GM19023 (cell line): ENCODE data around the gene HNRNPM.
"Not testable (repeated sequence)": the region's sequence is repeated elsewhere in the genome, so short reads cannot be mapped to it uniquely, and the experiment has no call there.

Experiments used
- ATAC-seq: cut with Tn5 transposase; IDR thresholded peaks from one replicate; pipeline ENCODE4 v1.9.1; 2021; ENCODE audit warnings: mild to moderate bottlenecking, moderate library complexity; ENCODE audit not compliant: unreplicated experiment

HNRNPM gene

GRCh38 chr19:8510589-8511115, 65.9 kb downstream of the HNRNPM start:
- no peak for ATAC-seq

GRCh38 chr19:8511573-8512101, 66.9 kb downstream of the HNRNPM start:
- ATAC-seq, result no peak

- ATAC-seq, result no peak
Measured at GRCh38 chr19:8512115-8512967, 67.6 kb downstream of the HNRNPM start.

- no peak for ATAC-seq
Measured at GRCh38 chr19:8513036-8513686, 68.4 kb downstream of the HNRNPM start.

- ATAC-seq, result peak; percentile 84
Measured at GRCh38 chr19:8513687-8514504, 69.1 kb downstream of the HNRNPM start, which contains the start of gene ZNF414. TSS of gene ZNF414 (minus strand) at chr19:8514167. CDS start at chr19:8514046, 121 bp downstream.

GRCh38 chr19:8514505-8515009, 69.8 kb downstream of the HNRNPM start:
- not testable (repeated sequence) for ATAC-seq

- ATAC-seq, result no peak
Measured at GRCh38 chr19:8515317-8515716, 70.5 kb downstream of the HNRNPM start.

GRCh38 chr19:8517551-8518442, 73.0 kb downstream of the HNRNPM start:
- ATAC-seq, result no peak

GRCh38 chr19:8518536-8518935, 73.8 kb downstream of the HNRNPM start:
- ATAC-seq, result no peak

GRCh38 chr19:8519388-8519787, 74.6 kb downstream of the HNRNPM start:
- no peak for ATAC-seq

- no peak for ATAC-seq
Measured at GRCh38 chr19:8525401-8525684, 80.6 kb downstream of the HNRNPM start.

- no peak for ATAC-seq
Measured at GRCh38 chr19:8526345-8527091, 81.7 kb downstream of the HNRNPM start.

GRCh38 chr19:8528500-8528899, 83.7 kb downstream of the HNRNPM start:
- ATAC-seq, result no peak

- no peak for ATAC-seq
Measured at GRCh38 chr19:8529369-8530006, 84.7 kb downstream of the HNRNPM start.

GRCh38 chr19:8530061-8530679, 85.4 kb downstream of the HNRNPM start:
- ATAC-seq, result no peak

GRCh38 chr19:8531470-8531869, 86.7 kb downstream of the HNRNPM start:
- no peak for ATAC-seq

- no peak for ATAC-seq
Measured at GRCh38 chr19:8532225-8532624, 87.5 kb downstream of the HNRNPM start.

GRCh38 chr19:8536282-8536681, 91.5 kb downstream of the HNRNPM start:
- no peak for ATAC-seq
